CD4-positive, CD25-positive, alpha-beta regulatory T cell (primary cell): ENCODE data around the gene TAF1B. TPM values are rescaled to one million over a fixed set of nuclear protein-coding genes. Genes with fewer than 3 reads are reported as not detected.

Experiments used
- ATAC-seq, 2 donors: fragments of 150-1000 bp; cut with Tn5 transposase; one replicate each; pipeline ENCODE4 v1.10.0; 2021; ENCODE audit warnings: low read depth in 2 of 2, moderate number of reproducible peaks in 2 of 2, moderate library complexity in 1 of 2
- DNase-seq, 3 donors: peaks; one replicate each; pipeline versions ENCODE4 v3.0.0 to v3.0.0-alpha.2; 2012 to 2022; ENCODE audit warnings: mixed read lengths in 1 of 3
- H3K27ac ChIP-seq: one replicate; pipeline ENCODE4 v1.7.0; 2013; ENCODE audit warnings: mild to moderate bottlenecking, low read length; ENCODE audit not compliant: insufficient read depth, poor library complexity, severe bottlenecking
- H3K27me3 ChIP-seq: one replicate; pipeline ENCODE4 v1.7.0; 2013; ENCODE audit warnings: low read length; ENCODE audit not compliant: control insufficient read depth, insufficient read depth
- H3K36me3 ChIP-seq: one replicate; pipeline ENCODE4 v1.7.0; 2013; ENCODE audit warnings: mild to moderate bottlenecking, low read length, moderate library complexity; ENCODE audit not compliant: control insufficient read depth, insufficient read depth
- H3K4me1 ChIP-seq: 2 replicates; pipeline ENCODE4 v1.7.0; 2013; ENCODE audit warnings: mild to moderate bottlenecking, low read length; ENCODE audit not compliant: insufficient read depth, control insufficient read depth, poor library complexity, severe bottlenecking
- H3K4me3 ChIP-seq: one replicate; pipeline ENCODE4 v1.7.0; 2013; ENCODE audit warnings: low read depth, mild to moderate bottlenecking, low read length, moderate library complexity
- H3K9me3 ChIP-seq, 2 experiments: 1 replicate in 1 of 2; 2 replicates in 1 of 2; pipeline ENCODE4 v1.7.0; 2013; ENCODE audit warnings: low read length in 2 of 2, mild to moderate bottlenecking in 1 of 2, moderate library complexity in 1 of 2; ENCODE audit not compliant: control insufficient read depth in 2 of 2
- H3K27ac Mint-ChIP-seq, 3 donors: one replicate each; pipeline ENCODE4 v1.8.0; 2020 to 2022; ENCODE audit warnings: mild to moderate bottlenecking in 3 of 3, mixed read lengths in 3 of 3, moderate library complexity in 2 of 3
- H3K27me3 Mint-ChIP-seq: one replicate; pipeline ENCODE4 v1.8.0; 2022; ENCODE audit warnings: mild to moderate bottlenecking, mixed read lengths
- H3K36me3 Mint-ChIP-seq: one replicate; pipeline ENCODE4 v1.8.0; 2020; ENCODE audit warnings: mixed read lengths
- H3K4me1 Mint-ChIP-seq, 4 donors: one replicate each; pipeline ENCODE4 v1.8.0; 2020 to 2022; ENCODE audit warnings: mixed read lengths in 4 of 4, mild to moderate bottlenecking in 1 of 4
- H3K4me3 Mint-ChIP-seq, 4 donors: one replicate each; pipeline ENCODE4 v1.8.0; 2020 to 2022; ENCODE audit warnings: mild to moderate bottlenecking in 4 of 4, mixed read lengths in 4 of 4, moderate library complexity in 3 of 4
- H3K9me3 Mint-ChIP-seq, 7 donors: one replicate each; pipeline ENCODE4 v1.8.0; 2020 to 2022; ENCODE audit warnings: mixed read lengths in 7 of 7, mild to moderate bottlenecking in 3 of 7, moderate library complexity in 2 of 7
- polyA plus RNA-seq, 4 donors: library from polyadenylated mRNA; unstranded; fragments of 300-500 nt; fragmentation: Illumina TruSeq; gene quantifications; one replicate each; pipeline ENCODE4 v1.2.3, GENCODE V29; 2021
- total RNA-seq: library from RNA; stranded (reverse); gene quantifications from one replicate; pipeline ENCODE4 v1.2.3, GENCODE V29; 2022

The TAF1B gene
- total and polyA plus RNA-seq, 5 donors from 2014 or later: 9.1 to 23.9 (median 12.0) TPM

DNA sequence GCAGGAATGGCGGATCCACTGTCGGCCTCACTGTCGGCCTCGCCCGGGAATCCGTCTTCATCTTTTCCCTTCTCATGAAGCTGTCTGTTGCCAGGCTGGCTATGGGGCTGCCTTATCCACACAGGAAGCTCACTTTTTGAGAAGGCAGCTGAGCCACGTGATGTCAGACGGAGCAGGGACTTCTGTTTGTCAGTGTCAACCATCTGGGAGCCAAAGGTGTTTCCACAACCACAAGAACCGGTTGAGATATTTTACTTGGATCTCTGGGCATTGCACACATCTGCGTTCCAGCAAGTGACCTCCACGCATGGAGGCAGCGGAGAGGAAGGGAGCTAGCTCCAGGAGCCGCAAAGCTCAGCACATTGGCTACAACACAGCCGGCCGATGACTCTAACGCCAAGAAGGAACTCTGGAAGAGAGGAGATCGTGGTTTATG, 27.4 kb upstream of the TAF1B start:
- no peak for ATAC-seq
- DNase-seq: no peak
- H3K4me1 ChIP-seq: peaks cover 8% of the 10 kb centered on the region
- Mint-ChIP-seq H3K4me3 (no peak overlapping the region), H3K36me3 (no peaks in the 10 kb centered on the region), H3K27me3 (peaks cover 8% of the 10 kb centered on the region), H3K9me3 (peaks cover 0 to 2% (median 0%) of the 10 kb centered on the region in 7 donors), H3K27ac (no peak overlapping the region), H3K4me1 (peaks cover 4 to 18% (median 5%) of the 10 kb centered on the region in 4 donors)
- H3K36me3 ChIP-seq: no peaks in the 10 kb centered on the region
- H3K4me3 ChIP-seq: no peak overlapping the region
- no peaks in the 10 kb centered on the region for H3K9me3 ChIP-seq
- no peaks in the 10 kb centered on the region for H3K27me3 ChIP-seq
- no peak overlapping the region for H3K27ac ChIP-seq

DNA sequence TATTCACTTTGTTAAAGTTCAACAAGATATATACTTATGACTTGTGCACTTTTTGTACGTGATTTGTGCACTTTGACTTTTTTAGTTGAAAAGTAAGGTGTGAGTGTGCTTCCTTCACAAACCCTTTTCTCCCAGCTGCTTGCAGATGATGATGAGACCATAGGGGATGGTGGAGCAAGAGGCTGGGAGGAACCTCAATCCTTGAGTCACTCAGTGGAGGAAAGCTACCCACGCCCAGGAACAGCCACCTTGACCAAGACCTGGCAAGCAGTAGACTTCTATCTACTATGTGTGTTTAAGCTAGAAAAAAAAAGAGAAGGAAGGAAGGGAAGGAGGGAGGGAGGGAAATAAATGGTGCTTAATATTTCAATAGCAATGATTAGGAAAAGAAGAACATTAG, 25.2 kb upstream of the TAF1B start:
- ATAC-seq (no peak), DNase-seq (no peak)
- no peak overlapping the region for H3K27ac ChIP-seq
- peaks cover 8% of the 10 kb centered on the region for H3K27me3 Mint-ChIP-seq
- H3K4me1 ChIP-seq: peaks cover 8% of the 10 kb centered on the region
- H3K27me3 ChIP-seq: no peaks in the 10 kb centered on the region
- peaks cover 4 to 14% (median 5%) of the 10 kb centered on the region in 4 donors for H3K4me1 Mint-ChIP-seq
- no peak overlapping the region for H3K27ac Mint-ChIP-seq
- H3K9me3 Mint-ChIP-seq: peaks cover 0 to 2% (median 0%) of the 10 kb centered on the region in 7 donors
- no peaks in the 10 kb centered on the region for H3K36me3 ChIP-seq
- no peak overlapping the region for H3K4me3 Mint-ChIP-seq
- H3K9me3 ChIP-seq: no peaks in the 10 kb centered on the region
- no peaks in the 10 kb centered on the region for H3K36me3 Mint-ChIP-seq
- H3K4me3 ChIP-seq: no peak overlapping the region

DNA sequence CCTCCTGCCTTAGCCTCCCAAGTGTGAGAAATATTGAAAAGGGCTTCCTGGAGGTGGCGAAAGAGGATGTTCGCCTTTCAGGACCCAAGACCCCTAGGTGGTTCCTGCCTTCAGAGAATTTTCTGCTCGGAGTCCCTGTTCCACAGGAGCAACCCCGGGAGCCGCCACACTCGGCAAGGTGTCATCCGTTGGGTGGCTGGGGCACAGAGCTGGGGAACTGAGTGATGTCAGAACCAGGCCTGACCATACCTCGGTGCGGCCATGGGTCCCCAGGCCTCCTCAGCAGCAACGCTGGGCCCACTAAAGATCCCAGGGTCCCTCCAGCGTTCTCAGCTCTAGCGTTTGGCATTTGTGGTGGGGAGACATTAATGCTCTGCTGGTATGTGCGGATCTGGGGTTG, 23.7 kb upstream of the TAF1B start:
- Histone ChIP-seq H3K4me3 (no peak overlapping the region), H3K9me3 (no peaks in the 10 kb centered on the region), H3K36me3 (no peaks in the 10 kb centered on the region), H3K27me3 (no peaks in the 10 kb centered on the region), H3K4me1 (no peaks in the 10 kb centered on the region), H3K27ac (no peak overlapping the region)
- Mint-ChIP-seq H3K4me3 (no peak overlapping the region), H3K9me3 (no peaks in the 10 kb centered on the region), H3K27ac (no peak overlapping the region), H3K27me3 (peaks cover 9% of the 10 kb centered on the region), H3K36me3 (no peaks in the 10 kb centered on the region), H3K4me1 (peaks cover 0 to 10% (median 3%) of the 10 kb centered on the region in 4 donors)
- ATAC-seq (no peak), DNase-seq (no peak)

DNA sequence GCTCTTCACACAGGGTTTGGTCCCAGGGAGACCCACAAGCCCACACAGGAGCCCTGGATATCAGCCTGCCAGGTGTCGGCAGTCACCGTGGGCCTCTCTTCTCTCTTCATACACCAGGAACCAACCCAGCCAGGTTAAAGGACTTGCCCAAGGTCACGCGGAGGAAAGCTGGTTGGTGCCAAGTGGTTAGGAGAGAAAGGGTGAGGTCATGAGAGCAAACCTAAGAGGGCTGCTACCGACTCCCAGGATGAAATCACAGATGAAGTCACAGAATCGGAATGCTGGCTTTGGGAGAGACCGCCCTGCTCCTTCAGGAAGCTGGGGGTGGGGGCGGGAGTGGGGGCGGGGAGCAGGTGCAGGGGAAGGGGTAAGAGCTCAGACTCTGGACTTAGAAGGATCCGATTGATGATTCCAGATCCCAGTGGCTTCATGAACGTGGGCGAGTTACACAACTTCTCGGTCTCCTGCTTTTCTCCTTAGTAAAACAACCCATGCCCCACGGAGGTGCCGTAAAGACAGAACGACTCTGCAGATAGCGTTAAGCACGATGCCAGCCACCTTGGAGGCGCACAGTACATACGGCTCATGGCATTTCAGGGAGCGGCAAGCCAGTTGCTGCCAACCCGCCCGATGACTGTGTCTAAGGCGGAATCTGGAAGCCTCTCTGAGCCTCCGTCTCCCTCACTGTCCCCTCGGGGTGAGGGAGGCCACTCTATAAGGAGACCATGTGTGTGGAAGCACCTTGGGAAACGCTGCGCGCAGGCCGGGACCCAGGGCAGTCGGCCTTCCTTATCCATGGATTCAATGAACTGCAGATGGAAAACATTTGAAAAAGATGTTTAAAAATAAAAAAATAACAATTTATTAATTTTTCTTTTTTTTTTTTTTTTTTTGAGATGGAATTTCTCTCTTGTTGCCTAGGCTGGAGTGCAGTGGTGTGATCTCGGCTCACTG, 23.0 kb upstream of the TAF1B start:
- ATAC-seq (no peak), DNase-seq (no peak)
- Mint-ChIP-seq H3K4me1 (peaks cover 0 to 10% (median 3%) of the 10 kb centered on the region in 4 donors), H3K4me3 (no peak overlapping the region), H3K27ac (peak overlapping the region in 1 of 3 donors; percentile 59), H3K36me3 (no peaks in the 10 kb centered on the region), H3K27me3 (peaks cover 16% of the 10 kb centered on the region), H3K9me3 (no peaks in the 10 kb centered on the region)
- Histone ChIP-seq H3K27me3 (no peaks in the 10 kb centered on the region), H3K4me3 (no peak overlapping the region), H3K36me3 (no peaks in the 10 kb centered on the region), H3K9me3 (no peaks in the 10 kb centered on the region), H3K4me1 (no peaks in the 10 kb centered on the region), H3K27ac (no peak overlapping the region)

DNA sequence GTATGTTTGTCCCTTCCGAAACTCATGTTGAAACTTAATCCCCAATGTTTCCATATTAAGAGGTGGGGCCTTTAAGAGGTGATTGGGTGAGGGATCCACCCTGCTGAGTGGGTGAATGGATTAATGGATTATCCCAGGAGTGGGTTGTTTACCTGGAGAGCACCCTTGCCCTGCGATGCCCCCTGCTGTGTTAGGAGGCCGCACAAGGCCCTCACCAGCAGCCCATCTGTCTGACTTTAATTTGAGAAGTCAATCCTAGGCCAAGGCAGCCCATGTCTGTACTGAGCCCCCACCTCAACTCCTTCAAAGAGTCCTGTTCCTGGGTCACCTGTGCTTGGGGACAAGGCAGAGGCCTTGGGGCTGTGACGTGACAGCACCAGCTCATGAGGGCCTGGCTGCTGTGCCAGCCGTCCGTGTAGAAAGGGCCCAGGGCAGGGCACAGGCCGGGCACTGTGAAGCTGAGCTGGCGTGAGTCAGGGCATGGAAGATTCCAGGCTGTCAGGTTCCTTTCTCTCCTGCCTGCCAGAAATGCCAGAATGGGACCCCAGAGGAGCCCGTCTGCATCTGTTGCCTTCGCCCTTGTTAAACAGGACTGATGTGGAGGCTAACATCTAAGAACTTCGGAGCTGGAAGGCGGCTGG, 21.3 kb upstream of the TAF1B start:
- Mint-ChIP-seq H3K27ac (no peak overlapping the region), H3K4me3 (no peak overlapping the region), H3K4me1 (peaks cover 0 to 2% (median 0%) of the 10 kb centered on the region in 4 donors), H3K36me3 (no peaks in the 10 kb centered on the region), H3K27me3 (peaks cover 23% of the 10 kb centered on the region), H3K9me3 (no peaks in the 10 kb centered on the region)
- no peaks in the 10 kb centered on the region for H3K4me1 ChIP-seq
- no peaks in the 10 kb centered on the region for H3K36me3 ChIP-seq
- no peak for ATAC-seq
- no peak overlapping the region for H3K27ac ChIP-seq
- no peak overlapping the region for H3K4me3 ChIP-seq
- no peak for DNase-seq
- H3K9me3 ChIP-seq: no peaks in the 10 kb centered on the region
- H3K27me3 ChIP-seq: peaks cover 2% of the 10 kb centered on the region

DNA sequence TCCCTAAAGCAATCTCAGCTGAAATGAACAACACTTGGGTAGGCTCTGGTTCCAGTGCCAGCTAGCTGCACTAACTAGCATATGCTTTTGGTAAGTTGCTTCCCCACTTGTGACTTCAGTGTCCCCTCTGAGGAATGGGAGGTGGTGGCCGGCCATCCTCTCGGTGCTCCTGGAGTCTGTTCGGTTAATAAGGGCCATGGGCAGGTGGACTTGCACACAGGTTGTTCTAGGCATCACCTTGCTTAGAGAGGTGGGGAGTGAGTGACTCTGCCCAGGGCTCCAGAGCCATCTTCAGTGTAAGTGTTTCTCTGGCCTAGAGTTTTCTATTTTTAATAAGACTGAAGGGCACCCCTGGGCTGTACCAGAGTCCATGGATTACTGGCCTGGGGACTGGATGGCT, 18.8 kb upstream of the TAF1B start:
- H3K36me3 ChIP-seq: no peaks in the 10 kb centered on the region
- no peak for ATAC-seq
- no peak overlapping the region for H3K4me3 ChIP-seq
- H3K4me1 Mint-ChIP-seq: no peaks in the 10 kb centered on the region
- H3K27me3 Mint-ChIP-seq: peaks cover 28% of the 10 kb centered on the region
- no peaks in the 10 kb centered on the region for H3K9me3 ChIP-seq
- no peak overlapping the region for H3K4me3 Mint-ChIP-seq
- no peaks in the 10 kb centered on the region for H3K36me3 Mint-ChIP-seq
- peaks cover 2% of the 10 kb centered on the region for H3K27me3 ChIP-seq
- no peak for DNase-seq
- no peaks in the 10 kb centered on the region for H3K9me3 Mint-ChIP-seq
- H3K27ac Mint-ChIP-seq: no peak overlapping the region
- H3K4me1 ChIP-seq: no peaks in the 10 kb centered on the region
- H3K27ac ChIP-seq: no peak overlapping the region

DNA sequence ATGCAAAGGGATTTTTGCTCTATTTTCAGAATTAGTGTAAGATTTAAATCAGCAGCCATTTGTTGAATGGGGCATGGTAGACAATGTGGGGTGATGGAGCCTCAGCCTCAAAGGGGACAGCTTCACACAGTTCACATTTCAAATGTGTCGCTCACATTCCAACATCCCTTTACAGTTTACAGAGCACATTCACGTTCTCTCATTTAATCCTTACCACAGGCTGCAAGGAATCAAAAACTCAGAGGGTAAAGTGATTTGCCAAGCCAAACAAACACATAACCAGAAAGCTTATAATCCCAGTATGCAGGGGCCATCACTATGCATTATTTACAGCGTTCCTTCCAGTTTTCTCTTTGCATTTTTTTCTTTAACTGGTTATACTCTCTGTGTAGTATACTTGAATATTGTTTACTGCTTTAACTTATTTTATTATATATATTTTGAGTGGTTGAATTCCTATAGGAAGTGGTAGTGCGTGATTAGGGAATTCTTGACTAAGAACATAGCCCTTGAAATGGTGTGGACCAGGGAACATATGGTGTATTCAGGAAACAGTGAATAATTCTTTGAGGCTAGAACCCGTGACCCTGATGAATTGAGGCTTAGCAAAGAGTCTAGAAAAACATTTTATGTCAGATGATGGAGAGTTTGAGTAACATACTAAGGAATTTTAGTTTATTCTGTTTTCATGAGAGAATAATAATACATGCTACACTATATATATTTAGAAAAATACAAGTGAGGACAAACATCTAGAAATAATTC, 18.1 kb upstream of the TAF1B start:
- Histone ChIP-seq H3K36me3 (no peaks in the 10 kb centered on the region), H3K27me3 (peaks cover 2% of the 10 kb centered on the region), H3K9me3 (no peaks in the 10 kb centered on the region), H3K27ac (no peak overlapping the region), H3K4me1 (no peaks in the 10 kb centered on the region), H3K4me3 (no peak overlapping the region)
- Mint-ChIP-seq H3K36me3 (no peaks in the 10 kb centered on the region), H3K27ac (no peak overlapping the region), H3K27me3 (peaks cover 33% of the 10 kb centered on the region), H3K4me1 (no peaks in the 10 kb centered on the region), H3K9me3 (no peaks in the 10 kb centered on the region), H3K4me3 (no peak overlapping the region)
- ATAC-seq: no peak
- no peak for DNase-seq
